ENCODE results near the gene PARP12. TPM values are rescaled to one million over a fixed set of nuclear protein-coding genes. Genes with fewer than 3 reads are reported as not detected.
A peak's percentile ranks its signal among the peaks of the same experiment; 100 is the strongest.

The PARP12 gene
- total and polyA plus RNA-seq, 2 experiments from 2014 or later: 5.4 to 11.0 TPM

DNA sequence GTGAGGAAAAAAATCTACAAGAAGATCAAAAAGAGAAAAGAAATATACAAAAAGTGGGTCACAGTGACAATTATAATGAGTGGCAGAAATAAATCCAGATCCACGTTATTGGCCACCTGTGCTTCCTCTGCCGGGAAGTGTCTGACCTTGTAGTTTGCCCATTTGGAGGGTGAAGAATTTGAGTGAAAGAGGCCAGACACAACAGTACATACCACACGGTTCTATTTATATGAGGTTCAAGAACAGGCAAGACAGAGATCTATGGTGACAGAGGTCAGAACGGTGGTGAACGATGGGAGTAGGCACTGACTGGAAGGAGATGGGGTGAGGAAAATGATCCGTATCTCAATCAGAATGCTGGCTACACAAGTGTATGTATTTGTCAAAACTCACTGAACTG lies 17.1 kb downstream of the PARP12 start:
- no peaks in the 10 kb centered on the region for H3K36me3 ChIP-seq (ENCODE audit: low read depth)
- no peaks in the 10 kb centered on the region for H3K79me2 ChIP-seq (ENCODE audit: insufficient read depth)
- in situ Hi-C loops (cut with MboI): no loop called here
- DNase-seq: no peak
- H3K4me2 ChIP-seq (ENCODE audit: unreplicated experiment): no peak overlapping the region
- no peak overlapping the region for H3K27ac ChIP-seq
- no peak overlapping the region for H3K4me3 ChIP-seq
- H2AFZ ChIP-seq: no peak overlapping the region
- H3K9me2 ChIP-seq (ENCODE audit: insufficient read depth): no peaks in the 10 kb centered on the region
- no peaks in the 10 kb centered on the region for H3K27me3 ChIP-seq (replicated peaks; ENCODE audit: insufficient read depth)
- H3K9me3 ChIP-seq (ENCODE audit: low read depth): no peaks in the 10 kb centered on the region
- H3F3A ChIP-seq (ENCODE audit: insufficient read depth): no peaks in the 10 kb centered on the region
- H3K4me1 ChIP-seq (ENCODE audit: insufficient read depth): no peaks in the 10 kb centered on the region
- no peak overlapping the region for H3K9ac ChIP-seq
- 83 to 88% methylated on average over 6 of the region's 6 CpGs for WGBS, 2 experiments (ENCODE audit: low coverage in 1 of 2, low lambda C conversion rate in 2 of 2, missing lambda C conversion rate in 2 of 2)
- TF ChIP-seq EZH2 (IDR thresholded peaks at IDR 0.05; ENCODE audit: insufficient read depth, poor library complexity, severe bottlenecking) (no peak), EZH2phosphoT487 (IDR thresholded peaks at IDR 0.05; ENCODE audit: insufficient read depth, low read depth) (no peak)
- H4K20me1 ChIP-seq (ENCODE audit: insufficient read depth): no peaks in the 10 kb centered on the region

DNA sequence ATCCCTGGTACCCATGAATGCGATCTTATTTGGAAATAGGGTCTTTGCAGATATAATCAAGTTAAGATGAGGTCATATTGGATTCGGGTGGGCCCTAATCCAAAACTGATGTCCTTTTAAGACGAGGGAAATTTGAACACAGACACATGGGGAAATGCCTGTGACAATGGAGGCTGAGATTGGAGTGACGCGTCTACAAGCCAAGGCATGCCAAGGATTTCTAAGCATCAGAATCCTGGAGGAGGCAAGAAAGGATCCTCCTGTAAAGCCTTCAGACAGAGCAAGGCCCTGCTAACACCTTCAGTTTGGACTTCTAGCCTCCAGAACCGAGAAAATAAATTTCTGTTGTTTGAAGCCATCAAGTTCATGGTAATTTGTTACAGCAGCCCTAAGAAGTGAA lies 18.5 kb downstream of the PARP12 start:
- WGBS, 2 experiments (ENCODE audit: low coverage in 1 of 2, low lambda C conversion rate in 2 of 2, missing lambda C conversion rate in 2 of 2): 89 to 93% methylated on average over 6 of the region's 6 CpGs
- TF ChIP-seq EZH2 (IDR thresholded peaks at IDR 0.05; ENCODE audit: insufficient read depth, poor library complexity, severe bottlenecking): no peak
- TF ChIP-seq EZH2phosphoT487 (IDR thresholded peaks at IDR 0.05; ENCODE audit: insufficient read depth, low read depth): no peak
- Histone ChIP-seq H3K27ac (no peak overlapping the region), H3K4me2 (ENCODE audit: unreplicated experiment) (no peak overlapping the region), H3K9me3 (ENCODE audit: low read depth) (no peaks in the 10 kb centered on the region), H4K20me1 (ENCODE audit: insufficient read depth) (no peaks in the 10 kb centered on the region), H3F3A (ENCODE audit: insufficient read depth) (no peaks in the 10 kb centered on the region), H3K9ac (no peak overlapping the region), H3K4me3 (no peak overlapping the region), H3K4me1 (ENCODE audit: insufficient read depth) (no peaks in the 10 kb centered on the region), H3K79me2 (ENCODE audit: insufficient read depth) (no peaks in the 10 kb centered on the region), H3K9me2 (ENCODE audit: insufficient read depth) (no peaks in the 10 kb centered on the region), H3K27me3 (replicated peaks; ENCODE audit: insufficient read depth) (no peaks in the 10 kb centered on the region), H3K36me3 (ENCODE audit: low read depth) (no peaks in the 10 kb centered on the region), H2AFZ (no peak overlapping the region)
- DNase-seq: no peak
- in situ Hi-C loops (cut with MboI): no loop called here

DNA sequence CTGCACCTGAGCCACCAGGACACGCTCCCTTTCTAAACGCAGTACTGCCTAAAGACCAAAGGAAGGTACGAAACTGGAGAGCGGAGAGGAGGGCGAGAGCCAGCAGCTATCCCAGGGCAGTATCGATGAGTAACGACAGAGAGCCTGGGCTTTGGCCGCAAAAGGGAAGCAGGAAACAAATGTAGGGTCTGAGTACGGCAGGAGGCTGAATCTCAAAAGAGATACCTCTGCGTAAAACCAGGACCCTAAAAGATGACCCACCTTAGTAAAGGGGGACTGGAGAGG lies 20.4 kb downstream of the PARP12 start:
- Histone ChIP-seq H3F3A (ENCODE audit: insufficient read depth) (no peaks in the 10 kb centered on the region), H4K20me1 (ENCODE audit: insufficient read depth) (no peaks in the 10 kb centered on the region), H3K4me1 (ENCODE audit: insufficient read depth) (no peaks in the 10 kb centered on the region), H3K36me3 (ENCODE audit: low read depth) (no peaks in the 10 kb centered on the region), H3K4me3 (no peak overlapping the region), H2AFZ (no peak overlapping the region), H3K9me3 (ENCODE audit: low read depth) (no peaks in the 10 kb centered on the region), H3K79me2 (ENCODE audit: insufficient read depth) (no peaks in the 10 kb centered on the region), H3K4me2 (ENCODE audit: unreplicated experiment) (no peak overlapping the region), H3K27me3 (replicated peaks; ENCODE audit: insufficient read depth) (no peaks in the 10 kb centered on the region), H3K27ac (no peak overlapping the region), H3K9me2 (ENCODE audit: insufficient read depth) (no peaks in the 10 kb centered on the region), H3K9ac (no peak overlapping the region)
- TF ChIP-seq EZH2 (IDR thresholded peaks at IDR 0.05; ENCODE audit: insufficient read depth, poor library complexity, severe bottlenecking) (no peak), EZH2phosphoT487 (IDR thresholded peaks at IDR 0.05; ENCODE audit: insufficient read depth, low read depth) (no peak)
- no peak for DNase-seq
- 87% methylated on average over 10 of the region's 10 CpGs for WGBS, 2 experiments (ENCODE audit: low coverage in 1 of 2, low lambda C conversion rate in 2 of 2, missing lambda C conversion rate in 2 of 2)
- in situ Hi-C loops (cut with MboI): no loop called here

DNA sequence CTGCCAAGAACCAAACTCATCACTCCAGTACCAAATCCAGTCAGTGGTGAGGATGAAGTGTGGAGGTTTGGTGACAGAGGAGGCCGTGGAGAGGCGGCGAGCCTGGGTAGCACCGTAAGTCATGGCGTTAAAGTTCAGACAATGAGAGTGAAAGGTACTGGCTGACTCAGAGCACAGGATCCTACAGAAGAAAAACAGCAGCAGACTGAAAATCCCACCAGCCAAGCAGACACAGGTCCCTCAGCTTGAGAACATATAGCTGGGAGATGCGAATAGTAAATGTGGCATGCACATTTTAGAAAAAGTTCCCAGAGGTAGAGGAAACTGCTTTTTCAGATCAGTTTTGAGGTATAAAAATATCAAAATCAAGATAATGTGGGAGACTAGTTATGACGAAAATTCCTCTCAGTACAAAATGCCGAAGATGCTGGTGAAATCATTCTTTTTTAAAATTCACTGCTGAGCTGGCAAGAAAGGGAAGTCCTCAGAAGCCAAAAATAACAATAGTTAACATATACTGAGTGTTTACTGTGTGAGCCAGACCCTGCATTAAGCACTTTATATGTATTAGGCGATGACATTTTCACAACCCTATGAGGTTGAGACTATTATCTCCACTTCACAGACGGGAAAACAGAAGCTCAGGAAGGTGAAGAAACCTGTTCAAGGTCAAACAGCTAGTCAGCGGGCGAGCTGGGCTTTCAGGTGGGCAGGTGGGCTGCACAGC lies 20.9 kb downstream of the PARP12 start:
- H2AFZ ChIP-seq: no peak overlapping the region
- H3K27ac ChIP-seq: no peak overlapping the region
- no peaks in the 10 kb centered on the region for H3K36me3 ChIP-seq (ENCODE audit: low read depth)
- in situ Hi-C loops (cut with MboI): no loop called here
- no peaks in the 10 kb centered on the region for H3K9me2 ChIP-seq (ENCODE audit: insufficient read depth)
- H3F3A ChIP-seq (ENCODE audit: insufficient read depth): no peaks in the 10 kb centered on the region
- H3K9me3 ChIP-seq (ENCODE audit: low read depth): no peaks in the 10 kb centered on the region
- TF ChIP-seq EZH2 (IDR thresholded peaks at IDR 0.05; ENCODE audit: insufficient read depth, poor library complexity, severe bottlenecking): no peak
- no peak for TF ChIP-seq EZH2phosphoT487 (IDR thresholded peaks at IDR 0.05; ENCODE audit: insufficient read depth, low read depth)
- peak; percentile 20 for DNase-seq
- H4K20me1 ChIP-seq (ENCODE audit: insufficient read depth): no peaks in the 10 kb centered on the region
- no peaks in the 10 kb centered on the region for H3K4me1 ChIP-seq (ENCODE audit: insufficient read depth)
- no peaks in the 10 kb centered on the region for H3K79me2 ChIP-seq (ENCODE audit: insufficient read depth)
- 90 to 92% methylated on average over 12 of the region's 12 CpGs for WGBS, 2 experiments (ENCODE audit: low coverage in 1 of 2, low lambda C conversion rate in 2 of 2, missing lambda C conversion rate in 2 of 2)
- no peak overlapping the region for H3K9ac ChIP-seq
- no peaks in the 10 kb centered on the region for H3K27me3 ChIP-seq (replicated peaks; ENCODE audit: insufficient read depth)
- H3K4me3 ChIP-seq: no peak overlapping the region
- H3K4me2 ChIP-seq (ENCODE audit: unreplicated experiment): no peak overlapping the region

- Histone ChIP-seq H3K27me3 (replicated peaks; ENCODE audit: insufficient read depth) (no peaks in the 10 kb centered on the region), H3K4me1 (ENCODE audit: insufficient read depth) (peaks cover 17% of the 10 kb centered on the region), H3K36me3 (ENCODE audit: low read depth) (no peaks in the 10 kb centered on the region), H3K4me3 (no peak overlapping the region), H2AFZ (no peak overlapping the region), H3K9me2 (ENCODE audit: insufficient read depth) (no peaks in the 10 kb centered on the region), H3F3A (ENCODE audit: insufficient read depth) (peaks cover 16% of the 10 kb centered on the region), H3K4me2 (ENCODE audit: unreplicated experiment) (no peak overlapping the region), H3K9ac (no peak overlapping the region), H3K79me2 (ENCODE audit: insufficient read depth) (no peaks in the 10 kb centered on the region), H3K9me3 (ENCODE audit: low read depth) (no peaks in the 10 kb centered on the region), H3K27ac (no peak overlapping the region), H4K20me1 (ENCODE audit: insufficient read depth) (no peaks in the 10 kb centered on the region)
- WGBS, 2 experiments (ENCODE audit: low coverage in 1 of 2, low lambda C conversion rate in 2 of 2, missing lambda C conversion rate in 2 of 2): 92 to 96% methylated on average over 12 of the region's 12 CpGs
- TF ChIP-seq EZH2phosphoT487 (IDR thresholded peaks at IDR 0.05; ENCODE audit: insufficient read depth, low read depth) (no peak), EZH2 (IDR thresholded peaks at IDR 0.05; ENCODE audit: insufficient read depth, poor library complexity, severe bottlenecking) (no peak)
- DNase-seq: no peak
- in situ Hi-C loops (cut with MboI): no loop called here
Observed at GRCh38 chr7:140039896-140040295, 22.9 kb downstream of the PARP12 start.

All from GM23248 (cell line).